A549 (cell line): ENCODE data around the gene PEX14.

ENCODE experiments used
- KDM5A ChIP-seq: fragments of 200-600 bp; sonication (generic); IDR thresholded peaks from 2 replicates; pipeline ENCODE4 v1.6.1; 2016; ENCODE audit warnings: antibody characterized with exemption, mild to moderate bottlenecking
- TF ChIP-seq, protein P1 (sequence below): fragments of >200 bp; sonication (Bioruptor Twin); formaldehyde crosslinking; IDR thresholded peaks from 3 replicates; pipeline ENCODE4 v1.6.1; 2016

GRCh38 chr1:10434590-10434989 lies 40.2 kb upstream of the PEX14 start:
- no peak for TF ChIP-seq KDM5A
- TF ChIP-seq, protein P1, sequence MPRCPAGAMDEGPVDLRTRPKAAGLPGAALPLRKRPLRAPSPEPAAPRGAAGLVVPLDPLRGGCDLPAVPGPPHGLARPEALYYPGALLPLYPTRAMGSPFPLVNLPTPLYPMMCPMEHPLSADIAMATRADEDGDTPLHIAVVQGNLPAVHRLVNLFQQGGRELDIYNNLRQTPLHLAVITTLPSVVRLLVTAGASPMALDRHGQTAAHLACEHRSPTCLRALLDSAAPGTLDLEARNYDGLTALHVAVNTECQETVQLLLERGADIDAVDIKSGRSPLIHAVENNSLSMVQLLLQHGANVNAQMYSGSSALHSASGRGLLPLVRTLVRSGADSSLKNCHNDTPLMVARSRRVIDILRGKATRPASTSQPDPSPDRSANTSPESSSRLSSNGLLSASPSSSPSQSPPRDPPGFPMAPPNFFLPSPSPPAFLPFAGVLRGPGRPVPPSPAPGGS, result no peak
